OCI-LY3 (cell line): ENCODE data around the gene EIF4B.

ENCODE experiments used
- EZH2phosphoT487 ChIP-seq: fragments of 200-600 bp; shearing (Covaris generic); IDR thresholded peaks from 2 replicates; pipeline ENCODE4 v1.6.1; 2018; ENCODE audit warnings: antibody characterized with exemption, mixed run types, low read depth
- TF ChIP-seq, protein P1 (sequence below): fragments of 200-600, 300-600 bp; sonication (generic); IDR thresholded peaks from 2 replicates; pipeline ENCODE4 v1.5.1; 2014; ENCODE audit warnings: antibody characterized with exemption, low read length, low read depth

DNA sequence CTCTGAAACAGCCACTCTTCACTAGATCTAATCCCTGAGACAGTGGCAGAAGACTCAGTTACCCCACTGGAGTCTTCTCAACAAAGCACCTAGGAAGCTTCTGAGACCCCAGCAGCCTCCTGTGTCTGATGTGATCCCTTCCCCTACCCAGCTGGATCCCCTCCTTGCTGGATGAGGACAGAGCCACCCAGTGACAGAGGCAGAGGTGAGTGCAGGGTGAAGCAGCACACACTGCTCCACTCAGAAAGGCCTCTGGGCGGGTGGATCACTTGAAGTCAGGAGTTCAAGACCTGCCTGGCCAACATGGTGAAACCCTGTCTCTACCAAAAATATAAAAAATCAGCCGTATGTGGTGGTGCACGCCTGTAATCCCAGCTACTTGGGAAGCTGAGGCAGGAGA, 70.2 kb downstream of the EIF4B start:
- TF ChIP-seq, protein P1, sequence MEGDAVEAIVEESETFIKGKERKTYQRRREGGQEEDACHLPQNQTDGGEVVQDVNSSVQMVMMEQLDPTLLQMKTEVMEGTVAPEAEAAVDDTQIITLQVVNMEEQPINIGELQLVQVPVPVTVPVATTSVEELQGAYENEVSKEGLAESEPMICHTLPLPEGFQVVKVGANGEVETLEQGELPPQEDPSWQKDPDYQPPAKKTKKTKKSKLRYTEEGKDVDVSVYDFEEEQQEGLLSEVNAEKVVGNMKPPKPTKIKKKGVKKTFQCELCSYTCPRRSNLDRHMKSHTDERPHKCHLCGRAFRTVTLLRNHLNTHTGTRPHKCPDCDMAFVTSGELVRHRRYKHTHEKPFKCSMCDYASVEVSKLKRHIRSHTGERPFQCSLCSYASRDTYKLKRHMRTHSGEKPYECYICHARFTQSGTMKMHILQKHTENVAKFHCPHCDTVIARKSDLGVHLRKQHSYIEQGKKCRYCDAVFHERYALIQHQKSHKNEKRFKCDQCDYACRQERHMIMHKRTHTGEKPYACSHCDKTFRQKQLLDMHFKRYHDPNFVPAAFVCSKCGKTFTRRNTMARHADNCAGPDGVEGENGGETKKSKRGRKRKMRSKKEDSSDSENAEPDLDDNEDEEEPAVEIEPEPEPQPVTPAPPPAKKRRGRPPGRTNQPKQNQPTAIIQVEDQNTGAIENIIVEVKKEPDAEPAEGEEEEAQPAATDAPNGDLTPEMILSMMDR: no peak
- TF ChIP-seq EZH2phosphoT487: no peak
